ENCODE data around the gene FBXO39. TPM values are rescaled to one million over a fixed set of nuclear protein-coding genes. Genes with fewer than 3 reads are reported as not detected.
"Not testable (repeated sequence)": the region's sequence is repeated elsewhere in the genome, so short reads cannot be mapped to it uniquely, and the experiment has no call there.

FBXO39 gene
- total RNA-seq, 2 experiments from 2014 or later: 1.5 to 1.9 TPM

DNA sequence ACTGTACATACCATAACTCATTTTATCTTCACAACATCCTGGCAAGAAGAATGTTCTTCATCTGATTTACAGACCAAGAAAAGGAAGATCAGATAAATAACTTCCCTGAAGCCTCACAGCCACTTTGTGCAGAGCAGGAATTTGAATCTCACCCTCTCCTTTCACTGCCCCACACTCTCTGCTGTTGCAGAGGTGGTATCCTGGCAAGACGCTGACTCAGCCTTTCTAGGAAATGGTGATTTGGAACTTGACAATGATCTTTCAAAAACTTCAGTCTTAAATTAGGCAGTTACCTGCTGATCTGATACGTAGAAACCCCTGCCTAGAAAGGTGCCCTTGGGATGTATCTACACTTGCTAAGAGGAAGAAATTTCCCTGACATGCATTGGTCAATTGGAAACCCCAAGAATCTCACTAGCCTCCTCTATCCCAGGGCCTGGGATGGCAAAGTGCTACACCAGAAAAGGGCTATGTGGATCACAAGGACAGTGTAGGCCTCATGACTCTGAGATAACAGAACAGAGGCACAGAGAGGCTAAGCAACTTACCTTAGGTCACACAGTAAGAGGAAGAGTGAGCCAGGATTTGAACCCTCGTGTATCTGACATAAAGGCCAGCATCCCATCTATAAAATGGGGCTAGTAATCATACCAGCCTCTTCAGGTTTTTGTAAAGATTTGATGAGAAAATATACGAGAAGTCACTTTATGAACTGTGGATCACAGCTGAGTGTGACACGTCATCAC, 17.9 kb downstream of the FBXO39 start:
- POLR2A ChIA-PET: interaction anchor here (0.7 kb wide), 1 partner anchor 769 kb away, joined by 4 read pairs; no protein-coding TSS in a partner anchor
- Mint-ChIP-seq H3K27me3 (ENCODE audit: low read depth) (peaks cover 52% of the 10 kb centered on the region), H3K36me3 (ENCODE audit: low read depth) (no peaks in the 10 kb centered on the region), H3K4me1 (ENCODE audit: low read depth) (peaks cover 5% of the 10 kb centered on the region), H3K27ac (no peak overlapping the region), H3K9me3 (ENCODE audit: insufficient read depth) (no peaks in the 10 kb centered on the region), H3K4me3 (no peak overlapping the region)
- ATAC-seq (no peak), DNase-seq (no peak)
- CTCF ChIA-PET: interaction anchor here (1.0 kb wide), 1 partner anchor 50 kb away, joined by 3 read pairs; no protein-coding TSS in a partner anchor

DNA sequence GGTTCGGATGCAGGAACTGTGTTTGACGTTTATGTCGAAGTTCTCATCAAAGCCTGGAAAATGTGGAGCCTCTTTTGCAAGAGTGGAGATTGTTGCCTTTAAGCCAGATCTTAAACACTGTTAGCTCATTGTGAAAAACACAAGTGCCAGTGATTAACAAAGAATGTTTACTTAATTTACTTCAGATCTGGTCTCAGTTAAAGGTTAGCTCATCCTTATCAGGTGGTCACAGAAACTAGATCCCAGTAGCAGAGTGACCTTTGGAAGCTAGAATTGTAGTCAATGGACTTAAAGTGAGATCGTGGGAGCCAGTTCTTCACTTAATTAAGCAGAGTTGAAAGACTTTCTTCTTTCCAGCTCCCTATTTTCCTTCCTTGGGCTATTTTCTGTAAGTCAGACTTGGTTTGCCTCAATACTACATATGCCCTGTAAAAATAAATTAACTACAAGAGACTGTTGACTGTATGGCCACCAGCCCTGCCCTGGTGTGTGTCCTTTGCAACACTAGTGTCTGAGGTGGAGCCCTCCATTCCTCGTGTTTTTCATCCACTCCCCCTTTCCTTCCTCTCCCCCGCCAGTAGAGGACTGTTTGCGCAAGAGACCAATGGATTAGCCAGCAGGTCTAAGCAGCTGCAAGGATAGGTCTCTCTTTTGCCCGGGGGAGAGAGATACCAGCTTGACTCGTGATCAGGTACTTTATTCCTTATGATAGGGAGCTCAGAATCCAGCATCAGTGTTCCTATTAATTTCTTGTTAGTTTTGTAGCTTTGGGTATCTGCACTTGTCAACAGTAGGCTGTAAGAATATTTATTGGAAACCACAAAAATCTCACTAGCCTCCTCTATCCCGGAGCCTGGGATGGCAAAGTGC, 20.2 kb downstream of the FBXO39 start:
- ChIA-PET CTCF (no interaction called here), POLR2A (interaction anchor here (0.7 kb wide), 1 partner anchor 23 kb away, joined by 4 read pairs; no protein-coding TSS in a partner anchor)
- peaks cover 45% of the 10 kb centered on the region for H3K27me3 Mint-ChIP-seq (ENCODE audit: low read depth)
- H3K4me3 Mint-ChIP-seq: no peak overlapping the region
- H3K4me1 Mint-ChIP-seq (ENCODE audit: low read depth): peaks cover 5% of the 10 kb centered on the region
- H3K36me3 Mint-ChIP-seq (ENCODE audit: low read depth): no peaks in the 10 kb centered on the region
- DNase-seq (no peak), ATAC-seq (no peak)
- no peaks in the 10 kb centered on the region for H3K9me3 Mint-ChIP-seq (ENCODE audit: insufficient read depth)
- no peak overlapping the region for H3K27ac Mint-ChIP-seq

DNA sequence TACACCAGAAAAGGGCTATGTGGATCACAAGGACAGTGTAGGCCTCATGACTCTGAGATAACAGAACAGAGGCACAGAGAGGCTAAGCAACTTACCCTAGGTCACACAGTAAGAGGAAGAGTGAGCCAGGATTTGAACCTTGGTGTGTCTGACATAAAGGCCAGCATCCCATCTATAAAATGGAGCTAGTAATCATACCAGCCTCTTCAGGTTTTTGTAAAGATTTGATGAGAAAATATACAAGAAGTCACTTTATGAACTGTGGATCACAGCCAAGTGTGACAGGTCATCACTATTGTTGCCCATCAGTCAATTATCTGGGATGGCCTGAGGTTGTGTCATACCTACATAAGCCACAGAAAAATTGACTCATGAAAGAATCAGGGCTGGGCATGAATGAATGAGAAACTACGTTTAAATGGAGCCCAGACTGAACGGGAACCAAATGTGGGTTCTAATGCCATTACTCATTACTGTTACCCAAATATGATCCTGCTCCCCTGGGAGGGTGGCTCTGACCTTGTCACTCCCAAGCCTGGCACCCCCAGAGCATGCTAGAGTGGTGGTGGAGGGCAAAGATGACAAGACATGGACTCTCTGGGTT, 21.0 kb downstream of the FBXO39 start:
- Mint-ChIP-seq H3K27ac (no peak overlapping the region), H3K36me3 (ENCODE audit: low read depth) (no peaks in the 10 kb centered on the region), H3K9me3 (ENCODE audit: insufficient read depth) (no peaks in the 10 kb centered on the region), H3K4me3 (no peak overlapping the region), H3K4me1 (ENCODE audit: low read depth) (peaks cover 5% of the 10 kb centered on the region), H3K27me3 (ENCODE audit: low read depth) (peaks cover 42% of the 10 kb centered on the region)
- DNase-seq: no peak
- ChIA-PET CTCF (no interaction called here), POLR2A (no interaction called here)
- no peak for ATAC-seq

DNA sequence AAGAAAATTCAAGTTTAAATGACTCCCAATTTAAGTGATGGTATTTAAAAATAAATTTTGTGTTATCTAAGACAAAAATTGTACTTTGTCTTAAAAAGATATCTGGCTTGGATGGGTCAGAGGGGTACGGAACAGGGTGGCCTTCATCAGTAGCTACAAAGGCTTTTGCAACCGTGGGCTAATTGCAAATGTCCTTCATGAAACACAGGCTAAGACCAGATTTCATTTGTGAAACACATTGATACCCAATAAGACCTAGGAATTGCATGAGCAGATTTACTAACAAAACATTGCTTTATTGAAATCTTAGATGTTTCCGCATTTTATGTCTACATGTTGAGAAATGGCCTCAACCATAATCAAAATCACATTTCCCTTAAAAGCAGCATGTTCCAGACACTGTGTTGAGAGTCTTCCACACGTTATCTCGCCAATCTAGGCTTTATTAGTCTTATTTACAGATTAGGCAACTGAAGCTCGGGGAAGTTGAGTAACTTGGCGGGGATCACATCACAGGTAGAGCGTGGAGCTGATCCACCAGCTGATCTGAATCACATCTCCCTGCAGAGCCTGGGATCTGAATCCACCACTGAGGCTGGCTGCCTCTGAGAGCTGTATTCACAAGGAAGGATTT, 21.8 kb downstream of the FBXO39 start:
- Mint-ChIP-seq H3K4me3 (no peak overlapping the region), H3K9me3 (ENCODE audit: insufficient read depth) (no peaks in the 10 kb centered on the region), H3K27me3 (ENCODE audit: low read depth) (peaks cover 38% of the 10 kb centered on the region), H3K4me1 (ENCODE audit: low read depth) (peaks cover 5% of the 10 kb centered on the region), H3K36me3 (ENCODE audit: low read depth) (no peaks in the 10 kb centered on the region), H3K27ac (no peak overlapping the region)
- ChIA-PET POLR2A (no interaction called here), CTCF (no interaction called here)
- ATAC-seq: no peak
- no peak for DNase-seq

DNA sequence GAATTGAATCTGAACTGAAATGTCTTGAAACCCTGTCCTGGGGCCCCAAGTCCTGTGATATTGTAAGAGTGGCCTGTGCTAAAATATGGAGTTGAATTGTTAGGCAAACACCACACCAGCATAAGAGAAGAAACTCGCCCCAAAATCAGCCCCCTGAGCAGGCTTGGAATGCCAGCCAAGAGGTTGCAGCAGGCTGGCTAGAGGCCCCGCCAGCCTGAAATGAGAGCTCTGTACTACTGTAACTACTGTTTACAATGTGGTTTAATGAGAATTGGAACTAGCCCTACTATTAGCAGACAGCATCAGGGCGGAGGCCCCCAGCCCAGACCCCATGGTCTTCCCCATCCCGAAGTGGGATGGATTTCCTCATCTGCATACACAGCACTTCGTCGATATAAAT, 23.7 kb downstream of the FBXO39 start:
- DNase-seq (no peak), ATAC-seq (no peak)
- H3K36me3 Mint-ChIP-seq (ENCODE audit: low read depth): no peaks in the 10 kb centered on the region
- H3K9me3 Mint-ChIP-seq (ENCODE audit: insufficient read depth): no peaks in the 10 kb centered on the region
- no peak overlapping the region for H3K4me3 Mint-ChIP-seq
- POLR2A ChIA-PET: no interaction called here
- no peaks in the 10 kb centered on the region for H3K4me1 Mint-ChIP-seq (ENCODE audit: low read depth)
- H3K27me3 Mint-ChIP-seq (ENCODE audit: low read depth): peaks cover 31% of the 10 kb centered on the region
- CTCF ChIA-PET: no interaction called here
- no peak overlapping the region for H3K27ac Mint-ChIP-seq

DNA sequence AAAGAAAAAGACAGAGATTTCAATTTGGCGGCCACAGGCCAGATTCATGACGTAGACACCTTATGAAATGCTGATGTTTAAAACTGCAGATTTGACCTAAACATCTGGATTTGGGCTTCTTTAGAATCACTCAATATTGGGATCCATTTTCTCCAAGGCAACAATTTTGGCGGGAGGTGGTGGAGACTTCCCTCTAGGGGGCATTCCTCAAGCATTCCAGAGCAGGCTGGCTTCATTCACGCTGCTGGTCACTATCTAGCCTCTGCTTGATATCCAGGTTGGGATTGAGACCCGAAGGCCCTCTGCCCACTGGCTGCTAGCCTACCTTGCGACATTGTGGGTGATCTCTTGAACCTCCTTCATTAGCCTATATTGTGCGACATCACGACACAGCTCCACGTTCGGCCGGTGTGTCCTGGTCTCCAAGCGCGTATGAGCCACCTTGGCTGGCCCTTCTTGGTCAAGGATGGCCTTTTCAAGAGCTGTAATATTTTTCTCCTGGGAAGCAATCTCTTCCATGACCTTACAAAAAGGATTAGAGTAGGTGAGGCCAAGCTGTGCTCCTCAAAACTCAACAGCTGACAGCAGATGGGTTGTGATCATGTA, 24.5 kb downstream of the FBXO39 start:
- no peak for DNase-seq
- no peaks in the 10 kb centered on the region for H3K36me3 Mint-ChIP-seq (ENCODE audit: low read depth)
- POLR2A ChIA-PET: no interaction called here

DNA sequence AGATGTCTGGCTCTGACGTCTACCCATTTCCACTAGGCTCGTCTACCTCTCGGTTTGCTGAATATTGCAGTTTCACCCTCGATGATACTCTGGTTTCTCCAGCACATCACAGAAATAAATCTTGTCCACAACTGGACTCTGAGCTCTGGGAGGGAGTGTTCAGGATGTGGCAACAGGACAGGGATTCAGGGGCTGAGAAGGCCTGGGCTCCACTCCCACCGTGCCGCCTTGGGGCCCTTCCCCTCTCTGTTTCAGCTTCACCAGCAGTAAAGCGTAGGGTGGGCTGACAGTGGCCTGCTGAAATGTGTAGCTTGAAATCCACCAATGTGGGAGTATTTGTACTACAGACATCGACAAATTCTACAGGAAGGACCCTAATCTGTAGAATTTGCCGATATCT, 35.5 kb downstream of the FBXO39 start:
- no peak for ATAC-seq
- ChIA-PET POLR2A (no interaction called here), CTCF (no interaction called here)
- Mint-ChIP-seq H3K36me3 (ENCODE audit: low read depth) (no peaks in the 10 kb centered on the region), H3K4me1 (ENCODE audit: low read depth) (no peaks in the 10 kb centered on the region), H3K27me3 (ENCODE audit: low read depth) (peaks cover 34% of the 10 kb centered on the region), H3K27ac (no peak overlapping the region), H3K9me3 (ENCODE audit: insufficient read depth) (no peaks in the 10 kb centered on the region), H3K4me3 (no peak overlapping the region)
- DNase-seq: no peak

More for the DNA sequence above, 24.5 kb downstream of the FBXO39 start:
- no peak for ATAC-seq
- H3K9me3 Mint-ChIP-seq (ENCODE audit: insufficient read depth): no peaks in the 10 kb centered on the region
- CTCF ChIA-PET: interaction anchor here (1.1 kb wide), 1 partner anchor 103 kb away, joined by 4 read pairs; no protein-coding TSS in a partner anchor
- no peak overlapping the region for H3K4me3 Mint-ChIP-seq
- H3K27ac Mint-ChIP-seq: no peak overlapping the region
- no peaks in the 10 kb centered on the region for H3K4me1 Mint-ChIP-seq (ENCODE audit: low read depth)
- H3K27me3 Mint-ChIP-seq (ENCODE audit: low read depth): peaks cover 33% of the 10 kb centered on the region

DNA sequence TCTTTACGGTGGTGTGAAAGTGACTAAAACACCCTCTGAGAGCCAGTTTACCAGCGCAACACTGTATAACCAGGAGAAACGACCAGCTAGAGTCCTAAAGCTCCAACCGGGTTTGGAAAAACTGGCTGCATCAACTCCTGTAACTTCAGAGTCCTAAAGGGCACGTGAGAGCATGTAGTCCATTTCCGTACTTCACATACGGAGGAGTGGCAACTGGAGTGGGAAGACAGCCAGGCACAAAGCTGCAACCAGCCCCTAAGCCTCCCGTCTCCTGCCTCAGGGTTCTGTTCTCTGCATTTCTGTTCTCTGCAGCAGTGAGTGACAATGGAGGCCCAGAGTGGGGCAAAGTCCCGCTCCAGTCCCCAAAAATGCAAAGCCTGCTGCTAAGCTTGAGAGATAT, 36.3 kb downstream of the FBXO39 start:
- ChIA-PET CTCF (no interaction called here), POLR2A (no interaction called here)
- no peak overlapping the region for H3K4me3 Mint-ChIP-seq
- no peak for DNase-seq
- ATAC-seq: no peak
- peaks cover 30% of the 10 kb centered on the region for H3K27me3 Mint-ChIP-seq (ENCODE audit: low read depth)
- no peak overlapping the region for H3K27ac Mint-ChIP-seq
- no peaks in the 10 kb centered on the region for H3K4me1 Mint-ChIP-seq (ENCODE audit: low read depth)
- H3K36me3 Mint-ChIP-seq (ENCODE audit: low read depth): no peaks in the 10 kb centered on the region
- H3K9me3 Mint-ChIP-seq (ENCODE audit: insufficient read depth): no peaks in the 10 kb centered on the region

DNA sequence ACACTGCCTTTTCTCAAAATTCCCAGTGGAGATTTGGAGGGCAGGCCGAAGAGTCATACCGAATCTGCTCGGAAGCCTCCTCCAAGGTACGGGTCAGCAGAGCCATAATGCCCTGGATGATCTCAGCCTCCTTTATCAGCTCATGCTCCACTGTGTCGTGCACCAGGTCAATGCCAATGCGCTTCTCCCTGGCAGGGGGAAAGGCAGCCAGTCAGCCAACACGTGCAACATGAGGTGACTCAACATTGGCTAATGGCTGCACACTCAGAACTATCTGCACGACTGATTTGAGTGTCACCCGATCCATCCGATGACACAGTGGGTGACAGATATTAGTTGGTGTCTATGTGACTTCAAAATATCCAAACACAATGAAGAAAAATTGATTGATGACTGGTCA, 39.8 kb downstream of the FBXO39 start:
- CTCF ChIA-PET: no interaction called here
- Mint-ChIP-seq H3K4me1 (ENCODE audit: low read depth) (no peaks in the 10 kb centered on the region), H3K27me3 (ENCODE audit: low read depth) (peaks cover 30% of the 10 kb centered on the region), H3K4me3 (no peak overlapping the region), H3K36me3 (ENCODE audit: low read depth) (no peaks in the 10 kb centered on the region), H3K9me3 (ENCODE audit: insufficient read depth) (no peaks in the 10 kb centered on the region), H3K27ac (no peak overlapping the region)
- ATAC-seq (no peak), DNase-seq (no peak)
- POLR2A ChIA-PET: no interaction called here

DNA sequence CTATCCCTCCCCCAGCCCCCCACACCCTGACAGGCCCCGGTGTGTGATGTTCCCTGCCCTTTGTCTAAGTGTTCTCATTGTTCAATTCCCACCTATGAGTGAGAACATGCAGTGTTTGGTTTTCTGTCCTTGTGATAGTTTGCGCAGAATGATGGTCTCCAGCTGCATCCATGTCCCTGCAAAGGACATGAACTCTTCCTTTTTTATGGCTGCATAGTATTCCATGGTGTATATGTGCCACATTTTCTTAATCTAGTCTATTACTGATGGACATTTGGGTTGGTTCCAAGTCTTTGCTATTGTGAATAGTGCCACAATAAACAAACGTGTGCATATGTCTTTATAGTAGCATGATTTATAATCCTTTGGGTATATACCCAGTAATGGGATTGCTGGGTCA, 40.4 kb downstream of the FBXO39 start:
- H3K27ac Mint-ChIP-seq; H3K36me3 Mint-ChIP-seq (ENCODE audit: low read depth); CTCF ChIA-PET; DNase-seq; H3K4me1 Mint-ChIP-seq (ENCODE audit: low read depth); H3K9me3 Mint-ChIP-seq (ENCODE audit: insufficient read depth); ATAC-seq; H3K4me3 Mint-ChIP-seq; POLR2A ChIA-PET: not testable (repeated sequence)
- peaks cover 30% of the 10 kb centered on the region for H3K27me3 Mint-ChIP-seq (ENCODE audit: low read depth)

DNA sequence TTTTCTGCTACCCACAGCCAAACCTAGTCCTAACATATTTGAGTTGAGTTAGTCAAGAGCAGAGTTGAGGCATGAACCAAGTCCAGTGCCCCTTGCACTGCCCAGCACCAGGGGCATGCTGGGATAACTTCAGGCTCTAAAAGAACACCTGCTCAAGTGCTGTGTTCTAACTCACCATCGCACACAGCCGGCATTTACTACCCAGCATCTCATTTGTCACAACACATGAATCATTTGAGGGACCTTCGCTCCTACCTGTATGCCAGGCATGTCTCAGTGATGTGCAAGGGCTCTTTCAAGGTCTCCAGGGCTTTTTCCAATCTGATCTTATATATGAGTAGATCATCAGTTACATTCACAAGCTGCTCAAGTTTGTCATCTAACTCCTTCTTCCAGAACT, 42.9 kb downstream of the FBXO39 start:
- ChIA-PET POLR2A (no interaction called here), CTCF (no interaction called here)
- Mint-ChIP-seq H3K27ac (no peak overlapping the region), H3K4me3 (no peak overlapping the region), H3K9me3 (ENCODE audit: insufficient read depth) (no peaks in the 10 kb centered on the region), H3K36me3 (ENCODE audit: low read depth) (no peaks in the 10 kb centered on the region), H3K4me1 (ENCODE audit: low read depth) (no peaks in the 10 kb centered on the region), H3K27me3 (ENCODE audit: low read depth) (peaks cover 29% of the 10 kb centered on the region)
- no peak for ATAC-seq
- no peak for DNase-seq
